ENCODE data around the gene PCDHGA2.

- TF ChIP-seq CTCF (IDR thresholded peaks at IDR 0.05; ENCODE audit: insufficient read depth, low read length), result no peak
- TF ChIP-seq, protein P1, sequence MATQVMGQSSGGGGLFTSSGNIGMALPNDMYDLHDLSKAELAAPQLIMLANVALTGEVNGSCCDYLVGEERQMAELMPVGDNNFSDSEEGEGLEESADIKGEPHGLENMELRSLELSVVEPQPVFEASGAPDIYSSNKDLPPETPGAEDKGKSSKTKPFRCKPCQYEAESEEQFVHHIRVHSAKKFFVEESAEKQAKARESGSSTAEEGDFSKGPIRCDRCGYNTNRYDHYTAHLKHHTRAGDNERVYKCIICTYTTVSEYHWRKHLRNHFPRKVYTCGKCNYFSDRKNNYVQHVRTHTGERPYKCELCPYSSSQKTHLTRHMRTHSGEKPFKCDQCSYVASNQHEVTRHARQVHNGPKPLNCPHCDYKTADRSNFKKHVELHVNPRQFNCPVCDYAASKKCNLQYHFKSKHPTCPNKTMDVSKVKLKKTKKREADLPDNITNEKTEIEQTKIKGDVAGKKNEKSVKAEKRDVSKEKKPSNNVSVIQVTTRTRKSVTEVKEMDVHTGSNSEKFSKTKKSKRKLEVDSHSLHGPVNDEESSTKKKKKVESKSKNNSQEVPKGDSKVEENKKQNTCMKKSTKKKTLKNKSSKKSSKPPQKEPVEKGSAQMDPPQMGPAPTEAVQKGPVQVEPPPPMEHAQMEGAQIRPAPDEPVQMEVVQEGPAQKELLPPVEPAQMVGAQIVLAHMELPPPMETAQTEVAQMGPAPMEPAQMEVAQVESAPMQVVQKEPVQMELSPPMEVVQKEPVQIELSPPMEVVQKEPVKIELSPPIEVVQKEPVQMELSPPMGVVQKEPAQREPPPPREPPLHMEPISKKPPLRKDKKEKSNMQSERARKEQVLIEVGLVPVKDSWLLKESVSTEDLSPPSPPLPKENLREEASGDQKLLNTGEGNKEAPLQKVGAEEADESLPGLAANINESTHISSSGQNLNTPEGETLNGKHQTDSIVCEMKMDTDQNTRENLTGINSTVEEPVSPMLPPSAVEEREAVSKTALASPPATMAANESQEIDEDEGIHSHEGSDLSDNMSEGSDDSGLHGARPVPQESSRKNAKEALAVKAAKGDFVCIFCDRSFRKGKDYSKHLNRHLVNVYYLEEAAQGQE (IDR thresholded peaks at IDR 0.05; ENCODE audit: insufficient replicate concordance, low read depth), result no peak
- no peak for TF ChIP-seq GABPA (IDR thresholded peaks at IDR 0.05; ENCODE audit: low read depth)
- no peak for TF ChIP-seq POLR2AphosphoS5 (IDR thresholded peaks at IDR 0.05; ENCODE audit: low read depth)
- TF ChIP-seq SPI1 (IDR thresholded peaks at IDR 0.05; ENCODE audit: borderline replicate concordance, low read depth), result no peak
Observed at GRCh38 chr5:141343953-141344463, 5.4 kb downstream of the PCDHGA2 start.

Data from HL-60 (cell line).